Endothelial cell of umbilical vein (primary cell): ENCODE measurements around the gene CEP162.

ENCODE experiments used
- EZH2 ChIP-seq: IDR thresholded peaks from 2 replicates; pipeline ENCODE4 v1.6.1; 2012; ENCODE audit warnings: borderline replicate concordance, low read depth, mild to moderate bottlenecking, moderate library complexity, low read length, inconsistent platforms; ENCODE audit not compliant: severe bottlenecking
- FOS ChIP-seq: IDR thresholded peaks from 2 replicates; pipeline ENCODE4 v1.6.1; 2011; ENCODE audit warnings: mild to moderate bottlenecking, low read length, moderate library complexity, borderline replicate concordance; ENCODE audit not compliant: insufficient read depth
- POLR2A ChIP-seq: IDR thresholded peaks from 2 replicates; pipeline ENCODE4 v1.6.1; 2012; ENCODE audit warnings: low read depth, mild to moderate bottlenecking, control low read depth, low read length
- TF ChIP-seq, protein P1 (sequence below), 2 donors: IDR thresholded peaks; 1 replicate in 1 of 2; 2 replicates in 1 of 2; pipeline ENCODE4 v1.5.1; 2011; ENCODE audit warnings: low read length in 2 of 2, mild to moderate bottlenecking in 2 of 2, moderate library complexity in 2 of 2, control low read depth in 1 of 2, inconsistent platforms in 1 of 2, low read depth in 1 of 2; ENCODE audit not compliant: insufficient read depth in 1 of 2; ENCODE audit errors: extremely low read depth in 1 of 2

- TF ChIP-seq FOS (no peak), EZH2 (no peak), POLR2A (no peak)
- TF ChIP-seq, protein P1, sequence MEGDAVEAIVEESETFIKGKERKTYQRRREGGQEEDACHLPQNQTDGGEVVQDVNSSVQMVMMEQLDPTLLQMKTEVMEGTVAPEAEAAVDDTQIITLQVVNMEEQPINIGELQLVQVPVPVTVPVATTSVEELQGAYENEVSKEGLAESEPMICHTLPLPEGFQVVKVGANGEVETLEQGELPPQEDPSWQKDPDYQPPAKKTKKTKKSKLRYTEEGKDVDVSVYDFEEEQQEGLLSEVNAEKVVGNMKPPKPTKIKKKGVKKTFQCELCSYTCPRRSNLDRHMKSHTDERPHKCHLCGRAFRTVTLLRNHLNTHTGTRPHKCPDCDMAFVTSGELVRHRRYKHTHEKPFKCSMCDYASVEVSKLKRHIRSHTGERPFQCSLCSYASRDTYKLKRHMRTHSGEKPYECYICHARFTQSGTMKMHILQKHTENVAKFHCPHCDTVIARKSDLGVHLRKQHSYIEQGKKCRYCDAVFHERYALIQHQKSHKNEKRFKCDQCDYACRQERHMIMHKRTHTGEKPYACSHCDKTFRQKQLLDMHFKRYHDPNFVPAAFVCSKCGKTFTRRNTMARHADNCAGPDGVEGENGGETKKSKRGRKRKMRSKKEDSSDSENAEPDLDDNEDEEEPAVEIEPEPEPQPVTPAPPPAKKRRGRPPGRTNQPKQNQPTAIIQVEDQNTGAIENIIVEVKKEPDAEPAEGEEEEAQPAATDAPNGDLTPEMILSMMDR (IDR thresholded peaks at IDR 0.05; ENCODE audit: extremely low read depth in 1 of 2, insufficient read depth in 1 of 2, low read depth in 1 of 2, low read length in 2 of 2), result no peak
Observed at GRCh38 chr6:84263557-84263956, 36.1 kb upstream of the CEP162 start.
